HG02759 (cell line): ENCODE data around the gene PPRC1.
A peak's percentile ranks its signal among the peaks of the same experiment; 100 is the strongest.

Experiments used
- ATAC-seq: cut with Tn5 transposase; IDR thresholded peaks from one replicate; pipeline ENCODE4 v1.9.1; 2021; ENCODE audit warnings: mild to moderate bottlenecking, moderate library complexity; ENCODE audit not compliant: unreplicated experiment

PPRC1 gene

DNA sequence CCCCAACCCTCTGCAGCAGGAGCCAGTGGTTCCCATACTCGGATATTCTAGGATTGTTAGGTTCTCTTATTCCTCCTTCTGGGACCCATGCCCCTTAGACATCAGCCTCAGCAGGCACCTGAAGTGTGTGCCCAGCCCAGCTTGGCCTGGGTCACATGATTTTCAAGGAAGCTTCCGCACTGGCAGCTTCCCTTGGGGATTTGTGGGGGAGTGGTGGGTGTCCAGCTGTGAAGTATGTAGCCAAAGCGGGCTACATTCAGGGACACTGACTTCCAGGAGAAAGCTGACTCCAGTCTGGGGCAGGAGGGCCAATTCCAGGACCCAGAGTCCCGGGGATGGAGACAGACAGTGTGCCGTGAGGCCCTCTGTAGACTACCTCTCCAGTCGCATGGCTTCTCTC is 14.0 kb upstream of the PPRC1 start:
- ATAC-seq: no peak

DNA sequence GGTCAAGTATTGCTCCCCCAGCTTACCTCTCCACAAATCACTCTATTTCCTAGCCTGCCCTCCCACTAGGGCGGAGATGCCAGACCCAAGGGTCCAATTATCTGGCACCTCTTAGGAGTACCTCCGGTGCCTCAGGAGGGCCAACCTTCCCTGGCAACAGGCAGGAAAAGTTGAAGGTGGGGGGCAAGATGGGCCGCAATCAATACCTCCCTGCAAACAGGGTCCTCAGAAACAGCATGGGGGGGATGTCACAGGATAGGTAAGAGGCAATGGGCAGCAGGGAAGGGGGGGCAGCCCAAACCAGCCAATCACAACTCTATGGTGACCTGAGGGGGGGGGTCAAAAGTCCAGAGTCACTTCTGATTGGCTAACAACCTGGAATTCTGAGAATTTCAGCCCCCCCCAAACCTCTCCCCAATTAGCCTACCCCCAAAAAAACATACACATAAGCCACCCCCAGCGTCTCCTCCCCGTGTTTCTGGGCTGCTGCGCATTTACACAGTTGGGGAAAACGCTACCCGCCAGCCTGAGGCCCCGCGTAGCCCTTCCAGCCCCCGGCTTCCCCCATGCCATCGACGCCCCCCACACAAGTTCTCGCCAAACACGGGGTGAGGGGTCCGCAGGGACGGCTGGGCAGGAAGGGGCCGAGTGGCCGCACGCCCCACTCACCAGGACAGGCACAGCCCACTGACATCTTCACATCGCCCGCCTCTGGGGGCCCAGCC is 13.3 kb upstream of the PPRC1 start:
- ATAC-seq: no peak

DNA sequence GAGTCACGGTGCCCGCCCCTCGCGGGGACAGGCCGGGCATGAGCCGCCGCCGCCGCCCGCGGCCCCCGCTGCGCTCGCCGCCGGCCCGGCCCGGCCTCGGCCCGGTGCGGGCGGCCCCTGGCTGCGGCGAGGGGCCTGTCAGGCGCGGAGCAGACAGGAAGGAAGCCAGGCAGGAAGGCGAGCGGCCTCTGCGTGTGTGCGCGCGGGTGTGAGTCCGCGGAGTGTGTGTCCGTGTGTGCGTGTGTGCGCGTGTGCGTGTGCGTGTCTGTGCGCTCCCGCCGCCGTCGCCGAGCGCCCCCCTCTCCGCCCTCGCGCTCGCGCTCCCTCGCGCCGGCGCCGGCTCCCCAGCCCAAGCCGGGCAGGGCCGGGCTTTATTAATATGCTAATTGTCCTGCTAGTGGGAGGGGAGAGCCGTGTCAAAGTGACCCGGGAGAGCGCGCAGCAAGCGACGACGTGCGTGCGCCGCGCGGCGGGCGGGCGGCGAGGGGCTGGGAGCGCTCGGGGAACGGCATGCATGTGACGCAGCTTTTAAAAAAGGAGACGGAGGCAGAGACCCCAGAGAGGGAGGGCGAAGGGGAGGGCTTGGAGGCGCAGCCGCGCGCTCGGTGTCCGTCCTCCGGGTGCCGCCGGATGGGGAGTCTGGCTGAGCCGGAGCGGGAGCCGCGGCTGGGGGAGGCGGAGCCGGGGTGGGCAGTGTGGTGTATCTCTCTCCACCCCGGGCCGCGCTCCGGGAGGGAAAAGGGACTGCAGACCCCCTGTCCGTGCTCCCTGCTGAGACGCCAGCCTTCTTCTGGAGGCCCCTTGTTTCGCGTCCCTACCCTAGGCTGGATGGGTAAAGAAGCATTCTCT is 12.5 kb upstream of the PPRC1 start, which contains the start of gene LDB1:
Gene LDB1 (minus strand): TSS at position 227 of the 849 bp plus-strand sequence. CDS start 258 bp downstream, outside the sequence.
- peak; percentile 68 for ATAC-seq

DNA sequence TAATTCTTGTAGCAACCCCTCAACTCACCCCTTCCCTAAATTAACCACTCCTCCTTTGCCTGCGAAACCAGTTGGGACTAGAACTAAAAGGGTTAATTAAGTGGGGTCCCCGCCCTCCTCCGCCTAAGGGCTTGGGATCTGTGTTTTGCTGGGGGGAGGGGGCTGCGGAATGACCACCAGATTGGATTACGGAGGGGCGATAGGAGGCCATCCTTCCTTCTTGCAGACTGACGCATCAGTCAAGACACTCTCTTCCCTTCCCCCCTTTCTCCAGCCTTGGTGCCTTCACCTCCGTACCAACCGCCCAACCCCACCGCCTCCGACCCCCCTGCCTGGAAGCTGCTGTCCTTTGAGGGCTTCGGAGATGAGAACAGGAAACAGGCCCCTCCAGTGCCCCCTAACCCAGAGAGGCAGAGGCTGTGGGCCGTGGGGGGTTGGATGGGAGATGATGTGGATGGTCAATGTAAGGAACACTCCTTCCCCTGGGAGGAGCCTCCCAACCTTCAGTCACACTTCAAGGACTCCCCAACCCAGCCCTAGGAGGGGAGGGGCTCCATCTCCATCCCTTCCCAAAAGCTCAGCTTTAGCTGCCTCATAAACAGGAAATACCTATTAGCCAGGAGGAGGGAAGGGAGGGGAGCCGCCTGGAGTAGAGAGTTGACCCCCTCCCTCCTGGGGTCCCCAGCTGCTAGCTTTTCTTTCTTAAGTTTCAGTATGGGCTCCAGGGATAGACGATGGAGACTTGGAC is 11.7 kb upstream of the PPRC1 start:
- ATAC-seq: no peak

DNA sequence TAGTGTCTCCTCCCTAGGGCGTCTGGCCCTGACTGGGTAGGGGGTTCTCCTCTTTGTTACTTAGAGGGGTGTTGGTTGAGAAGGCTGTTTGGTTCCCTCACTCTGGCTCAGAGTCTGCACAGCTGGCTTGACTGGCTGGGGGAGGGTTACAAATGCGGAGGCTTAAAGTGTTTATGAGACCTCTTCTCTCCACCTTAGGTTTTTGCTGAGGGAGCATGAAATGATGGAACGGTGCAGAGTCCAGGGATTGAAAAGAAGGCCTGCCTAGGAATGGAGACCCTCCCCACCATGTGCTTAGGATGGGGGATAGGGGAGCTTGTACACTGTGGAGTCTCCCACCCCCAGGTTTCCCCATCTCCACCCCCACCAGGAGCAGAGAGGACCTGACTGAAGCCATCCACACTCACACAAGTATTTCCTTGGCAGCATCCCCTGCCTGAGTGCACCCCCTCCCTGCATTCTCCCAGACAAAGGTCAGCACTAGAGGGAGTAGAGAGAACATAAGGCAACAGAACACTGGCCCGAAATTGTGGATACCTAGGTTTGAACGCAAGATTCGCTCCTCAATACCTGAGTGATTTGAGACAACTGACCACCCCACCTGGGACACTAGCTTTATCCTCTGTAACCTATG is 11.0 kb upstream of the PPRC1 start:
- ATAC-seq: no peak

DNA sequence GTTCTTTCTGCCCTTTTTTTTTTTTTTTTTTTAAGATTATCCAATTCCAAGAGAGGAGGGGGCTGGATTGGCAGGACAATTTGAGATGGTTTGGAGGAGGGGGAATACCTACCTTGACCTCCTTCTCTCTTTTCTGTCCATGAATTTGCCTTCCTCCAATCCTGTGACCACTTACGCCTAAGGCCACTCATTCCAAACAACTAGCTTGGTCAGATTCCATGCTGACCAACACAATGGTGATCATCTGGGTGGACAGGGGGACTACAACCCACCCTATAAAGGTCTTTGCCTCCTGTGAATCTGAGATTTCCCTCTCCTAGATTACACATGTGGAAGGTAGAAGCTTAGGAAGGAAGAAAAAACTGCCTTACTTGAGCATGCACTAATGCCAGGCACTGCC is 10.4 kb upstream of the PPRC1 start:
- no peak for ATAC-seq

DNA sequence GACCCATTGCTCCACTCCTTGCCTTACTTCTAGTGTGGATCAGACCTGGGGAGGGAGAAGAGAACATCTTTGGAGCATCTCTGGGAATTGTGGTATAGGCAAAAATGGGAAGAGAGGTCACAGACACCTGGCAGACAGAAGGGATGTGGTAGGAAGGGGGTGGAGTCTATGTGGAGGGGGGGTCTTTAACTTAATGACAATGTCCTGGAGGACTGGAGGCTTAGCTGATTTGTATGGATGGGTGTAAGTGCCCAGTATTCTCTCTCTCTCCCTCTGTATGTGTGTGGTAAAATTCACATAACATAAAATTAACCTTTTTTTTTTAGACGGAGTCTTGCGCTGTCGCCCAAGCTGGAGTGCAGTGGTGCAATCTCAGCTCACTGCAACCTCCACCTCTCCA is 9.6 kb upstream of the PPRC1 start:
- ATAC-seq: no peak

DNA sequence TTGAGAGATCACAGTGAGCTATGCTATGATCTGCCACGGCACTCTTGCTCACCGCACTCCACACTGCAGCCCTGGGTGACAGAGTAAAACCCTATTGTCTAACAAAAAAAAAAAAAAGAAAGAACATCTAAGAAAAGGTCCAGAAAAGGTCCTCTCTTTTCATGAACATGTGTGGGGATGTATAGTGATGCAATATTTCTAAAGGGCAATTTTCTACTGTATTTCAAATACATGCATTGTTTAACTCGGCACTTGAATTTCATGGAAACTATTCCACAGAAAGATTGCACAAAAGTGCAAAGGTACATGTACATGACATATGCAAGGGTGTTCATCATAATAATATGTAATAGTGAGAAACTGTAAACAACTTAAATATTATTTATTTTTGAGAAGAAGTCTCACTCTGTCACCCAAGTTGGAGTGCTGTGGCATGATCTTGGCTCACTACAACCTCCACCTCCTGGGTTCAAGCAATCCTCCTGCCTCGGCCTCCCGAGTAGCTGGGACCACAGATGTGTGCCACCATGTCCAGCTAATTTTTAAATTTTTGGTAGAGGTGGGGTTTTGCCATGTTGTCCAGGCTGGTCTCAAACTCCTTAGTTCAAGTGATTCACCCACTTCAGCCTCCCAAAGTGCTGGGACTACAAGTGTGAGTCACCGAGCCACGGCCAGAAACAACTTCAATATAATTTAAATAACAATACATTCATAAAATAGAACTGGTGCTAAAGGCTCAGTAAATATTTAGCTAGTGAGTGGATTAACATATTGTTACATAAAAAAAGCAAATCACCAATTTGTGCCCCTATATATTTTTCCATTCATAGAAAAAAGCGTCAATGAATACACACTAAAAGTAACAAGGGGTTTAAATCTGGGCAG is 1.3 kb upstream of the PPRC1 start:
- no peak for ATAC-seq

DNA sequence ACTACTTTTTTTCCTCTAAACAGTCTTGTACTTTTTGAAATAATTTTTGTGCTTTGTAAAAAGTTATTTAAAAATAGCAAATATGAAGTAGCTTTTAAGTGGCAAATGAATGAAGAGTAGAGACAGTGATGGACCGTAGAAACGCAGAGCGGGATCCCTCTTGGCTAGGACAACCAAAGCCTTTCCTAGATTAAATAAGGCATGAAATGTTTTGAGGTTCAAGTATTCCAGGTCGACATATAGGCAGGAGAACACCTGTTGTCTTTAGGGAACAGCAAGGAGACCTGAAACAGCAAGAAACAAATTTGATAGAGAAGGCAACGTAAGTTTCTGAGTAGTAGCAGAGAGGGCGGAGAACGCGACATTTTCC is 662 bp upstream of the PPRC1 start:
- no peak for ATAC-seq

DNA sequence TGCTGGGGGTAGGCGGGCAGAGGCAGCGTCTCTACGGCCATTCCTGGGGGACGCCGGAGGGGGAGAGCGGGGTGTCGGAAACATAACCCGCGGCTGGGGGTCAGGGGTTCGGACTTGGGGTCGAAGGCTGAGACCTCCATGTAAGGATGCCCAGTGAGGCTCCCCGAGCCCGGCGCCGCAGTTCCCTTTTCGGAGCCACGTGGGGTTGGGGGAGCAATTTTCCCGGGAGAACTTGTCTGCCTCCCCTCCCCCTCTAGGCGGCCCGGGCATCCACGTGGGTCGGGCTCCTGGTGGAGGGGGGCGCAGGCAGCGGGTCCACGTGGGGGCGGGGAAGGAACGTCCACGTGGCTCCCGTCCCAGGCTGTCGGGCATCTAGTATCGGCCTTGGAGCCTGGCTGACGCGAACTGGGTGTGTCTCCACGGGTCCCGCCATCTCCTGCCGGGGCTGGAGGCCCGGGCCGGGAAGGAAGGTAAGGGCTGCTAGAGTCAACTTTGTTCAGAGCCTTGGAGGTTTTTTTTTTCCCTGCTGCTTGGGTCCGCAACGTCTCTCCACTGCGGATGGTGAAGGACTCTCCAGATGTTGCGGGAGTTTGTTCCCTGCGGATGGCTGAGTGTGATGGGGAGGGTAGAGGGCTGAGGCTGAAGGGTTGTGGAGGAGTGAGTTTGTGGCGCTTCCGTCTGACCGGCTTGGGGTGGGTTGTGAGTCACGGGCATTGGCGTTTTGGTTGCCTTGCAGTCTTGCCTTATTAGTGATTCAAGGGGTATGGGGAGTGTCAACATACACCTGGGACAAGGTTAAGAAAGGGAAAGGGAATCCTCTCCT is 744 bp downstream of the PPRC1 start:
- ATAC-seq: no peak

DNA sequence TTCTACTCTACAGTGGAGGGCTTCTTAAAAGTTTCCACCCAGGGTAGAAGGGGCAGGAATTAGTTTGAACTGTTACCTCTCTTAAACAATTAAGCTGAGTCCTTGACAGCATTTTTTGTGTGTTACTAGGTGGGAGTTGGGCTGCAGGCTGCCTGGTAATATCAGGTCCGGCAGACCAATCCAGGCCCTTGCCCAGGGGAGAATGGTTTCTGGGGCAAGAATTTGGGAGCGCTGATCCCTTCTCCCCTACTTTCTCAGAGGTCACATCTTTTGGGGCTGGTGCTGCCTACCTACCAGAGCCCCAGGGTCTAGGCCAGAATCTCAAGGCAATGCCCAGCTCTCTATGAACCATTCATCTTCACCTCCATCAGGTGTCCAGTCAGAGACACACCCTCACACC is 1.6 kb downstream of the PPRC1 start:
- no peak for ATAC-seq

DNA sequence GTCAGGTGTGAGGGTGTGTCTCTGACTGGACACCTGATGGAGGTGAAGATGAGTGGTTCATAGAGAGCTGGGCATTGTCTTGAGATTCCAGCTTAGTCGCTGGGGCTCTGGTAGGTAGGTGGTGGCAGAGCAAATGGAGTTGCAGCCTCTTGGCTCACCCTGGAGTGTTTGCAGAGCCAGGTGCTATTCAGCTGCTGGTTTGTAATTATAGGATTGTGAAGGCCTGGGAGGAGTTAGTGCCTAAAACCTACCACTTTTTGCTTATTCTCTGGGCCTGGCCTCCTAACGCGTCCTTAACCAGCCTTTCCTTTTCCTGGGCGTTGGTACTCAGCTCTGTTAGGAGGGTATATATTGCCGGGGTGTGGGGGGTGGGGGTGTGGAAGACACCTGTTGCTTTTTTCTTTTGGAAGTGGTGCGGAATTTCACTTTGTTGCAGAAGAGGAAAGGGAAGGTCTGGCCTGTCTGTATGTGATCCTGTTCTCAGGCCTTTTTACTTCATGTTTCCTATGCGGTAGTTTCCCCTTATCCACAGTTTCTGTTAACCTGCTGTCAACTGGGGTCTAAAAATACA is 3.2 kb downstream of the PPRC1 start:
- no peak for ATAC-seq

DNA sequence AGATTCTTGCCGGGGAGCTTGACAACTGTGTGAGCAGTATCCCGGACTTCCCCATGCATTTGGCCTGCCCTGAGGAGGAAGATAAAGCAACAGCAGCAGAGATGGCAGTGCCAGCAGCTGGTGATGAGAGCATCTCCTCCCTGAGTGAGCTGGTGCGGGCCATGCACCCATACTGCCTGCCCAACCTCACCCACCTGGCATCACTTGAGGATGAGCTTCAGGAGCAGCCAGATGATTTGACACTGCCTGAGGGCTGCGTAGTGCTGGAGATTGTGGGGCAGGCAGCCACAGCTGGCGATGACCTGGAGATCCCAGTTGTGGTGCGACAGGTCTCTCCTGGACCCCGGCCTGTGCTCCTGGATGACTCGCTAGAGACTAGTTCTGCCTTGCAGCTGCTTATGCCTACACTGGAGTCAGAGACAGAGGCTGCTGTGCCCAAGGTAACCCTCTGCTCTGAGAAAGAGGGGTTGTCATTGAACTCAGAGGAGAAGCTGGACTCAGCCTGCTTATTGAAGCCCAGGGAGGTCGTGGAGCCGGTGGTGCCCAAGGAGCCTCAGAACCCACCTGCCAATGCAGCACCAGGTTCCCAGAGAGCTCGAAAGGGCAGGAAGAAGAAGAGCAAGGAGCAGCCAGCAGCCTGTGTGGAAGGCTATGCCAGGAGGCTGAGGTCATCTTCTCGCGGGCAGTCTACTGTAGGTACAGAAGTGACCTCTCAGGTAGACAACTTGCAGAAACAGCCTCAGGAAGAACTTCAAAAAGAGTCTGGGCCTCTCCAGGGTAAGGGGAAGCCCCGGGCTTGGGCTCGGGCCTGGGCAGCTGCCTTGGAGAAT is 6.7 kb downstream of the PPRC1 start:
- no peak for ATAC-seq

DNA sequence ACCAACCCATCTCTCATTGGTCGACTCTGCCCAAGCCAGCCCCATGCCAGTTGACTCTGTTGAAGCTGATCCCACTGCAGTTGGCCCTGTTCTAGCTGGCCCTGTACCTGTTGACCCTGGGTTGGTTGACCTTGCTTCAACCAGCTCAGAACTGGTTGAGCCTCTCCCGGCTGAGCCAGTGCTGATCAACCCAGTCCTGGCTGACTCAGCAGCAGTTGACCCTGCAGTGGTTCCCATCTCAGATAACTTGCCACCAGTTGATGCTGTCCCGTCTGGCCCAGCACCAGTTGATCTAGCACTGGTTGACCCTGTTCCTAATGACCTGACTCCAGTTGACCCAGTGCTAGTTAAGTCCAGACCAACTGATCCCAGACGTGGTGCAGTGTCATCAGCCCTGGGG is 7.4 kb downstream of the PPRC1 start:
- ATAC-seq: no peak

DNA sequence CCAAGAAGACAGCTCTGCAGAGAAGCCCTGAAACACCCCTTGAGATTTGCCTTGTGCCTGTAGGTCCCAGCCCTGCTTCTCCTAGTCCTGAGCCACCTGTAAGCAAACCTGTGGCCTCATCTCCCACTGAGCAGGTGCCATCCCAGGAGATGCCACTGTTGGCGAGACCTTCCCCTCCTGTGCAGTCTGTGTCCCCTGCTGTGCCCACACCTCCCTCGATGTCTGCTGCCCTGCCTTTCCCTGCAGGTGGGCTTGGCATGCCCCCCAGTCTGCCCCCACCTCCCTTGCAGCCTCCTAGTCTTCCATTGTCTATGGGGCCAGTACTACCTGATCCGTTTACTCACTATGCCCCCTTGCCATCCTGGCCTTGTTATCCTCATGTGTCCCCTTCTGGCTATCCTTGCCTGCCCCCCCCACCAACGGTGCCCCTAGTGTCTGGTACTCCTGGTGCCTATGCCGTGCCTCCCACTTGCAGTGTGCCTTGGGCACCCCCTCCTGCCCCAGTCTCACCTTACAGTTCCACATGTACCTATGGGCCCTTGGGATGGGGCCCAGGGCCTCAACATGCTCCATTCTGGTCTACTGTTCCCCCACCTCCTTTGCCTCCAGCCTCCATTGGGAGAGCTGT is 8.2 kb downstream of the PPRC1 start:
- ATAC-seq: no peak

DNA sequence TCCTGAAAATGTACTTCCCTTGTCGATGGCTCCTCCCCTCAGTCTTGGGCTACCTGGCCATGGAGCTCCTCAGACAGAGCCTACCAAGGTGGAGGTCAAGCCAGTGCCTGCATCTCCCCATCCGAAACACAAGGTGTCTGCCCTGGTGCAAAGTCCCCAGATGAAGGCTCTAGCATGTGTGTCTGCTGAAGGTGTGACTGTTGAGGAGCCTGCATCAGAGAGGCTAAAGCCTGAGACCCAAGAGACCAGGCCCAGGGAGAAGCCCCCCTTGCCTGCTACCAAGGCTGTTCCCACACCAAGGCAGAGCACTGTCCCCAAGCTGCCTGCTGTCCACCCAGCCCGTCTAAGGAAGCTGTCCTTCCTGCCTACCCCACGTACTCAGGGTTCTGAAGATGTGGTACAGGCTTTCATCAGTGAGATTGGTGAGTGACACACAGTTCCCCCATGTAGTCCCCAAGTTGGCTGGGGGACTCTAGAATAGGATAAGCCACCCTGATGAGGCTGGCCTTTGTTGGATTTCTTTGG is 8.8 kb downstream of the PPRC1 start:
- ATAC-seq: no peak

DNA sequence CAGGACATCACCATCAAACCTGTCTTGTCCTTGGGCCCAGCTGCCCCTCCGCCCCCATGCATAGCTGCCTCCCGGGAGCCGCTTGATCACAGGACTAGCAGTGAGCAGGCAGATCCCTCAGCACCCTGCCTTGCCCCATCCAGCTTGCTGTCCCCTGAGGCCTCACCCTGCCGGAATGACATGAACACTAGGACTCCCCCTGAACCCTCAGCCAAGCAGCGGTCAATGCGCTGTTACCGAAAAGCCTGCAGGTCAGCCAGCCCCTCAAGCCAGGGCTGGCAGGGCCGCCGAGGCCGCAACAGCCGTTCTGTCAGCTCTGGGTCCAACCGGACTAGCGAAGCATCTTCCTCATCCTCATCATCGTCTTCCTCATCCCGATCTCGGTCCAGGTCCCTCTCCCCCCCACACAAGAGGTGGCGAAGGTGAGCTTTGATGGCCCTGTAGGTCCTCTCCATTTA is 14.2 kb downstream of the PPRC1 start:
- ATAC-seq: no peak
